Cardiac muscle cell (in vitro differentiated cells and primary cell): Measurements from ENCODE around the gene RAX2. TPM values are rescaled to one million over a fixed set of nuclear protein-coding genes. Genes with fewer than 3 reads are reported as not detected.
A peak's percentile ranks its signal among the peaks of the same experiment; 100 is the strongest.

Experiments used
- DNase-seq, 2 donors: peaks; one replicate each; pipeline versions ENCODE4 v3.0.0 to v3.0.0-alpha.2; 2010 to 2017; ENCODE audit warnings: low read depth in 1 of 2, low spot score in 1 of 2
- H3K27ac ChIP-seq: fragments of 200-600 bp; sonication (generic); 2 replicates; pipeline ENCODE4 v1.5.1; 2016
- H3K27me3 ChIP-seq: fragments of 200-600 bp; sonication (generic); 2 replicates; pipeline ENCODE4 v1.6.0; 2016; ENCODE audit warnings: control low read depth
- H3K36me3 ChIP-seq: fragments of 200-600 bp; sonication (generic); 2 replicates; pipeline ENCODE4 v1.5.1; 2016; ENCODE audit warnings: control low read depth
- H3K4me1 ChIP-seq: fragments of 200-600 bp; sonication (generic); 2 replicates; pipeline ENCODE4 v1.8.1; 2017; ENCODE audit warnings: low read depth, mild to moderate bottlenecking, mixed run types
- H3K4me3 ChIP-seq: fragments of 200-600 bp; sonication (generic); 2 replicates; pipeline ENCODE4 v1.5.1; 2016; ENCODE audit warnings: mild to moderate bottlenecking
- H3K9me3 ChIP-seq: fragments of 200-600 bp; sonication (generic); 2 replicates; pipeline ENCODE4 v1.5.1; 2017; ENCODE audit warnings: low read depth, mild to moderate bottlenecking, control low read depth
- polyA plus RNA-seq: library from polyadenylated mRNA; unstranded; fragments of >200 nt; fragmentation: Nextera tagmentation; extraction: Ambion mirVana; gene quantifications from 2 replicates; pipeline ENCODE4 v1.2.1, GENCODE V29; 2016
- total RNA-seq: library from RNA; depleted of rRNA; stranded (reverse); fragments of >200 nt; gene quantifications from 2 replicates; pipeline ENCODE4 v1.2.3, GENCODE V29; 2016
- TF ChIP-seq, protein P1 (sequence below): IDR thresholded peaks from 2 replicates; pipeline ENCODE4 v1.5.1; 2012; ENCODE audit warnings: low read depth, mild to moderate bottlenecking, low read length

The RAX2 gene
- total and polyA plus RNA-seq, 2 experiments from 2014 or later: not detected

DNA sequence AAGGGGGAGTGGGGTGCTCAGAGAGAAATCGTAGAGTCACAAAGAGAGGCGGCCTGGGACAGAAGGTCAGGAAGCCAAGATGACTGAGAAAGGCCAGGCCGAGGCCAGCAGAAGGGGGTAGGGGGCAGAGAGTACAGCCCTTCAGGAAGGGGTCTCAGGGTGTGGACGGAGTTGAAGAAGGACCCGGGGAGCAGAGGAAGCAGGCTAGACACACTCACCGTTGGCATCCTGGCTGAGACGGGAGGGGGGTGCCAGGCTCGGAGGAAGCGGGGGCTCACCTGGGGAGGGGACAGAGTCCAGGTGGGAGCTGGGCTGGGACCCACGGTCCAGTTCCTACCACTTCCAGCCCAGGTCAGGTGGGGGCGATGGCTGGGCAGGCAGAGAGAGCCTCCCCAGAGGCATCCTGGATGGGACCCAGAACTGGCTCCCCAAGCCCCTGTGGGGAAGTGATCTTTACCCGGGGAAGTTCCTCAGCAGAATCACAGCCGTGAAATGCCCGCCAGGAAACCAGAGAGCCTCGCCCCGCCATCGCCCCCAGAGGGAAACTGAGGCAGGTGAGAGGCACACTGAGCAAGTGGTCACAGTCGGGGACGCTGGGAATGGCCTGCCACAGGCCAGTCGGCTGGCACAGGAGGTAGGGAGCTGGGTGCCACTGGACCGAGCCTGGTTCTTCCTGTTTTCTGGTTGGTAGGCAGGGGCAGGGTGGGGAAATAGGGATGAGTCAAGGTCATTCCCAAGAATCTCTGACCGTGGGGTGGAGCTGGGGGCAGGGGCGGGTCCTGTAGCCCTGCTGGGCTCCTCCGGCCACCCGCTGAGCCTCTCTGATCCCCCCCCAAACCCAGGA lies 12.8 kb upstream of the RAX2 start:
- Histone ChIP-seq H3K27me3 (peaks cover 32% of the 10 kb centered on the region), H3K9me3 (no peaks in the 10 kb centered on the region), H3K27ac (no peak overlapping the region), H3K36me3 (no peaks in the 10 kb centered on the region), H3K4me1 (no peaks in the 10 kb centered on the region), H3K4me3 (no peak overlapping the region)
- no peak for DNase-seq
- TF ChIP-seq, protein P1, sequence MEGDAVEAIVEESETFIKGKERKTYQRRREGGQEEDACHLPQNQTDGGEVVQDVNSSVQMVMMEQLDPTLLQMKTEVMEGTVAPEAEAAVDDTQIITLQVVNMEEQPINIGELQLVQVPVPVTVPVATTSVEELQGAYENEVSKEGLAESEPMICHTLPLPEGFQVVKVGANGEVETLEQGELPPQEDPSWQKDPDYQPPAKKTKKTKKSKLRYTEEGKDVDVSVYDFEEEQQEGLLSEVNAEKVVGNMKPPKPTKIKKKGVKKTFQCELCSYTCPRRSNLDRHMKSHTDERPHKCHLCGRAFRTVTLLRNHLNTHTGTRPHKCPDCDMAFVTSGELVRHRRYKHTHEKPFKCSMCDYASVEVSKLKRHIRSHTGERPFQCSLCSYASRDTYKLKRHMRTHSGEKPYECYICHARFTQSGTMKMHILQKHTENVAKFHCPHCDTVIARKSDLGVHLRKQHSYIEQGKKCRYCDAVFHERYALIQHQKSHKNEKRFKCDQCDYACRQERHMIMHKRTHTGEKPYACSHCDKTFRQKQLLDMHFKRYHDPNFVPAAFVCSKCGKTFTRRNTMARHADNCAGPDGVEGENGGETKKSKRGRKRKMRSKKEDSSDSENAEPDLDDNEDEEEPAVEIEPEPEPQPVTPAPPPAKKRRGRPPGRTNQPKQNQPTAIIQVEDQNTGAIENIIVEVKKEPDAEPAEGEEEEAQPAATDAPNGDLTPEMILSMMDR: no peak

DNA sequence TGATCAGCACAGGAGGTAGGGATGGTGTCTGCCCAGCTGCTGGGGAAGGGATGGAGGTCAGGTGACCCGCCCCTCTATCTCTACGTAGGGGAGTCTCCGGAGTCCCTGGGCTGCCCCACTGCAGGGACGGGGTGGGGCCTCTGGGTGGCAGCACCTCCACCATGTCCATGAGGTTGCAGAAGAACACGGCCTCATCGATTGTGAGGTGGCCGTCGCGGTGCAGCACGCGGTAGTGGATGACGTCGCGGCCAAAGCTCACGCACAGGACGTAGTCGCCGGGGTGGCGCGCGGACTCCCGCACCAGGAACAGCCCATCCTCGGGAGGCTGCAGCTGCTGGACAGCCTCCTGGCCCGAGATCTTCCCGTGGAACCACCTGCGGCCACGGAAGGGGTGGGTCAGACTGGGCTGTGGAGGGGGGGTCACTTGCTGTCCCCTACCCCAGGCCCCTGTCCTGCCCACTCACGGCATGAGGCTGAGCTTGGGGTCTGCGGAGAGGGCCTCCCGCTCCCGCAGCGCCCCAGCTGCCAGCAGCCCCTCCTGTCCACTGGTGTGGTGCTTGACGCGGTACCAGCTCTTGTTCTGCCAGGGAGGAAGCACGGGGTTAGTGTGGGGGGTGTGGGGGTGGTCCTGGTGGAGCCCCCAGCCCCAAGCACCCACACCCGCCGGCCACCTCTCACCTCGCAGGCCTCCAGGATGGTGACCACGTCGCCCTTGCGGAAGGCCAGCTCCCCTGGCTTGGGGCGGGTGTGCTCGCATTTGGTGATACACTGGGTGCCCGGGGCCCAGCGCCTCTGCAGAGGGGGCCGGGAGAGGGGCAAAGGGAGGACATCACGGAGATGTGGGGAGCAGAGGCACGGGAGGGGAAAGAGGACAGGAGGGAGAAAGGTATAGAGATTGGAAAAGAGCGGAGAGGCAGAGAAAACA lies 11.9 kb upstream of the RAX2 start:
- no peak for DNase-seq
- Histone ChIP-seq H3K9me3 (no peaks in the 10 kb centered on the region), H3K4me1 (no peaks in the 10 kb centered on the region), H3K27ac (no peak overlapping the region), H3K27me3 (peaks cover 32% of the 10 kb centered on the region), H3K4me3 (no peak overlapping the region), H3K36me3 (no peaks in the 10 kb centered on the region)
- TF ChIP-seq, protein P1: peak; percentile 14

DNA sequence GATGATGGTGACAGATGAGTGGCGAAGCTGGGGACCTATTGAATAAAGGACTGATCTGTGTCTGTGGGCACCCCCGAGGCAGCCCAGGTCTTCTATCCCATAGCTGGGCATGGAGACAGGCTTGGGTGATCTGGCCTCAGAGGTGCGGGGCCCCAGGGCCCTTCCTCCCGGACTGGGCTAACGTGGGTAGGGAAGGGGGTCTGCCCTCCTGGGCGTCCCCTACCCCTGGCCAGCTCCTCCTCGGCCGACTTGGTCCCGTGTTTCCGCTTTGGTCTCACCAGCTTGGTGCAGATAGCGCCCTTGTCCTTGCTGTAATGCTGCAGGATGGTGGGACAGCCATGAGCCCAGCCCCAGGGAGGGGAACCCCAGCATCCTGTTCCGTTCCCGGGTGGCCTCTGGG lies 10.9 kb upstream of the RAX2 start:
- no peak for DNase-seq

DNA sequence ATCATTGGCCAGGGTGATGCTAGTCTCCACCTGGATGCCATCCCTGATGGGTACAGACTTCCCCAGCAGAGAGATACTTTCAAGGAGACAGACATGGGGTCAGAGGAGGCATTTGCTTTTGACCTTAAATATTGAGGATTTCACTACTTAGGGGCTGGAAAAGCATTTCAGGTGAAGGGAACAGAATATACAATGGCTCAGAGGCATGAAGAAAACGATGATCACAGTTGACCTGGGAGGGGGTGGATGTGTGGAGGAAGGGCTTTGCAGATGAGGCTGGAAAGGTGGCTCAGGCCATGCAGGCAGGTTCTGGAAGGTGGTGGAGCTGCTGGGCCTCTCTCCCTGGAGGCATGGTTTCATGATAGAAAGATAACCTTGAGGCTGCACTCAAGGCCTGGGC lies 10.3 kb upstream of the RAX2 start:
- Histone ChIP-seq H3K27me3 (peaks cover 32% of the 10 kb centered on the region), H3K4me3 (no peak overlapping the region), H3K36me3 (no peaks in the 10 kb centered on the region), H3K4me1 (no peaks in the 10 kb centered on the region), H3K9me3 (no peaks in the 10 kb centered on the region), H3K27ac (no peak overlapping the region)
- TF ChIP-seq, protein P1: no peak
- no peak for DNase-seq

More for the DNA sequence above, 10.9 kb upstream of the RAX2 start:
- no peaks in the 10 kb centered on the region for H3K4me1 ChIP-seq
- no peaks in the 10 kb centered on the region for H3K9me3 ChIP-seq
- TF ChIP-seq, protein P1: no peak
- H3K4me3 ChIP-seq: no peak overlapping the region
- H3K36me3 ChIP-seq: no peaks in the 10 kb centered on the region
- no peak overlapping the region for H3K27ac ChIP-seq
- peaks cover 32% of the 10 kb centered on the region for H3K27me3 ChIP-seq

DNA sequence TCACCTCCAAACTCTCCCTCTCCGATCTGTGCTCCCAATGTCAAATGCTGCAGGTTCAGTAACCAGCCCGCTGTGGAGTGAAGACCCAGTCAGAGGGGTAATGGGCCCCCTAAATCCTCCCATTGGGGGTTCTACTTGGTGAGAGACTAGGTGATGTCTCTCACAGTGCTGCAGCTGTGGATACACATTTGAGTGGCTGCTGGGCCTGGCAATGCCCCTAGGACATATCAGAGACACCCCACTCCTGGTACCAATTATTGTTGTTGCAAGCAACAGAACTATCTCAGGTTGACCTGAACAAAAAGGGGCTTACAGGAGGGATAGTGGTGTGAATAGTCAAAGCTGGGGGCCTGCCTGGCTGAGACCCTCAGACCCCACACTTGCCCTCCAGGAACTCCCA lies 9.6 kb upstream of the RAX2 start:
- Histone ChIP-seq H3K36me3 (no peaks in the 10 kb centered on the region), H3K27me3 (peaks cover 28% of the 10 kb centered on the region), H3K27ac (no peak overlapping the region), H3K4me1 (no peaks in the 10 kb centered on the region), H3K9me3 (no peaks in the 10 kb centered on the region), H3K4me3 (no peak overlapping the region)
- DNase-seq: no peak
- TF ChIP-seq, protein P1: no peak
